Glutamatergic neuron (in vitro differentiated cells): Measurements from ENCODE around the gene MAN1A1. TPM values are rescaled to one million over a fixed set of nuclear protein-coding genes. Genes with fewer than 3 reads are reported as not detected.

Experiments used
- DNase-seq: peaks from one replicate; pipeline ENCODE4 v3.0.0; 2022
- H3K27ac Mint-ChIP-seq: one replicate; pipeline ENCODE4 v1.8.0; 2020; ENCODE audit warnings: mild to moderate bottlenecking, mixed read lengths, inconsistent platforms; ENCODE audit not compliant: unreplicated experiment
- H3K27me3 Mint-ChIP-seq: one replicate; pipeline ENCODE4 v1.8.0; 2020; ENCODE audit warnings: mild to moderate bottlenecking, moderate library complexity, mixed read lengths, inconsistent platforms; ENCODE audit not compliant: unreplicated experiment
- H3K36me3 Mint-ChIP-seq: one replicate; pipeline ENCODE4 v1.8.0; 2020; ENCODE audit warnings: mild to moderate bottlenecking, mixed read lengths, inconsistent platforms; ENCODE audit not compliant: unreplicated experiment
- H3K4me1 Mint-ChIP-seq: one replicate; pipeline ENCODE4 v1.8.0; 2020; ENCODE audit warnings: mild to moderate bottlenecking, low read depth, mixed read lengths, inconsistent platforms; ENCODE audit not compliant: unreplicated experiment
- H3K4me3 Mint-ChIP-seq: one replicate; pipeline ENCODE4 v1.8.0; 2020; ENCODE audit warnings: mild to moderate bottlenecking, mixed read lengths, inconsistent platforms; ENCODE audit not compliant: unreplicated experiment
- H3K9me3 Mint-ChIP-seq: one replicate; pipeline ENCODE4 v1.8.0; 2020; ENCODE audit warnings: mild to moderate bottlenecking, moderate library complexity, mixed read lengths, inconsistent platforms; ENCODE audit not compliant: unreplicated experiment
- total RNA-seq: library from RNA; stranded (reverse); fragmentation: NEBNext Ultra II Directional; extraction: Animal tissue kit (Norgen Biotek cat#: 25700); gene quantifications from one replicate; pipeline ENCODE4 v1.2.1, GENCODE V29; 2021; ENCODE audit not compliant: unreplicated experiment
- TF ChIP-seq, protein P1 (sequence below): fragments of 200-600 bp; sonication (generic); IDR thresholded peaks from one replicate; pipeline ENCODE4 v1.5.0; 2021; ENCODE audit not compliant: partially characterized antibody, unreplicated experiment

Gene MAN1A1
- total RNA-seq, 1 donor from 2014 or later: 10.5 TPM

DNA sequence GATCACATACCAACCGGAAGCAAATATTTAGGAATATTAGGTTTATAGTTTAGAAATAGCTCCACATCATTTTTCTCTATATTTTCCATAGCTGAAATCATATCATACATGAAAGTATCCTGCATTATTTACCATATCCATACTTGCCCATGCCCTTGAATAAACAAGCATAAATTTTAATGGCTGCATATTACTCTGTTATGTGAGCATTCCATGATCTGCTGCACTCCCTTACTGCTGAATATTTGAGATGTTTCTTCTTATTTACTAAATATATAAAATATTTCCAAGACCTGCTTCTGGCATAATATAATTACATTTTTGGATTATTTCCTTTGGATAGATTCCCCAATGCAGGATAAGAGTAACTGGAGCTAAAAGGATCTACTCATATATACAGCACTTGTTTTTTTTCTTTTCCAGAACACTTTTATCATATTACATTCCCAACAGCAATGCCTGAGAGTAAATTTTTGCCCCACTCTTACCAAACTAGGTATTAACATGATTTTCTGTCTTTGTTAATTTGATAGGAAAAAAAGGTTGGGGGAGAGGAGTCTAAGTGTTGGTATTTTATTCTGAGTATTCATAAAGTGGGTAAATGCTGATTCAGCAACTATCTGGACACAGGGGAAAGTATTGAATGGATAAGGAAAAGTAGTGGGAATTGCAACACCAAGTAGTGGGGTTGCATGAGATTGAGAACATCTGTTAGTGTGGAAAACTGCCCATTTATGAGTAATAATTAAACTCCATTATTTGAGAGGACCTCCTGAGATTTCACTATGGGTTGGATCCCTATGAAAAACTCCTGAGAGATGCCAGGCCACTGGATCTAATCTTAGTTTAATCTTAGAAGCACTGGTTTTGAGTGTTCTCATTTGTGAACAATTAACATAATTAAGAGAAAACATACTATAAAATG lies 76.0 kb downstream of the MAN1A1 start:
- Mint-ChIP-seq H3K27me3 (peaks cover 2% of the 10 kb centered on the region), H3K27ac (no peak overlapping the region), H3K4me1 (peaks cover 12% of the 10 kb centered on the region), H3K9me3 (peaks cover 8% of the 10 kb centered on the region), H3K36me3 (peaks cover 15% of the 10 kb centered on the region), H3K4me3 (no peak overlapping the region)
- DNase-seq: no peak
- TF ChIP-seq, protein P1, sequence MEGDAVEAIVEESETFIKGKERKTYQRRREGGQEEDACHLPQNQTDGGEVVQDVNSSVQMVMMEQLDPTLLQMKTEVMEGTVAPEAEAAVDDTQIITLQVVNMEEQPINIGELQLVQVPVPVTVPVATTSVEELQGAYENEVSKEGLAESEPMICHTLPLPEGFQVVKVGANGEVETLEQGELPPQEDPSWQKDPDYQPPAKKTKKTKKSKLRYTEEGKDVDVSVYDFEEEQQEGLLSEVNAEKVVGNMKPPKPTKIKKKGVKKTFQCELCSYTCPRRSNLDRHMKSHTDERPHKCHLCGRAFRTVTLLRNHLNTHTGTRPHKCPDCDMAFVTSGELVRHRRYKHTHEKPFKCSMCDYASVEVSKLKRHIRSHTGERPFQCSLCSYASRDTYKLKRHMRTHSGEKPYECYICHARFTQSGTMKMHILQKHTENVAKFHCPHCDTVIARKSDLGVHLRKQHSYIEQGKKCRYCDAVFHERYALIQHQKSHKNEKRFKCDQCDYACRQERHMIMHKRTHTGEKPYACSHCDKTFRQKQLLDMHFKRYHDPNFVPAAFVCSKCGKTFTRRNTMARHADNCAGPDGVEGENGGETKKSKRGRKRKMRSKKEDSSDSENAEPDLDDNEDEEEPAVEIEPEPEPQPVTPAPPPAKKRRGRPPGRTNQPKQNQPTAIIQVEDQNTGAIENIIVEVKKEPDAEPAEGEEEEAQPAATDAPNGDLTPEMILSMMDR: no peak

DNA sequence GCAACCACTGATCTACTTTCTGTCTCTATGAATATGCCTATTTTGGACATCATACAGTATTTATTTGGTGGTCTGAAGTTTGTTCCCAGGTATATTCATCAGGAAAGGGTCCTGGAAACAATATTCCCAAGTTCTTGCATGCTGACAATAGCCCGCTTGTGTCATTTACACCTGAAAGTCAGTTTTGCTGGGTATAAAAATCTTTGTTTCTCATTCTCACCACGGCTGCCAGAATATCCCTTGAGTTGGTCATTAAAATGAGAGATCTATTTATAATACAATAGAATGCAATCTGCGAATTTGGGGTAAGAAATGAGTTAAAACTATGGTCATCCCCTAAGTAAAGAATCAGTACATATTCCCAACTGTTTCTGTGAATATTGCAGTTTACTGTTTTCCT lies 79.0 kb downstream of the MAN1A1 start:
- no peak overlapping the region for H3K4me3 Mint-ChIP-seq
- peaks cover 2% of the 10 kb centered on the region for H3K27me3 Mint-ChIP-seq
- peaks cover 4% of the 10 kb centered on the region for H3K4me1 Mint-ChIP-seq
- H3K9me3 Mint-ChIP-seq: peaks cover 6% of the 10 kb centered on the region
- H3K36me3 Mint-ChIP-seq: peaks cover 8% of the 10 kb centered on the region
- TF ChIP-seq, protein P1: no peak
- no peak for DNase-seq
- no peak overlapping the region for H3K27ac Mint-ChIP-seq

DNA sequence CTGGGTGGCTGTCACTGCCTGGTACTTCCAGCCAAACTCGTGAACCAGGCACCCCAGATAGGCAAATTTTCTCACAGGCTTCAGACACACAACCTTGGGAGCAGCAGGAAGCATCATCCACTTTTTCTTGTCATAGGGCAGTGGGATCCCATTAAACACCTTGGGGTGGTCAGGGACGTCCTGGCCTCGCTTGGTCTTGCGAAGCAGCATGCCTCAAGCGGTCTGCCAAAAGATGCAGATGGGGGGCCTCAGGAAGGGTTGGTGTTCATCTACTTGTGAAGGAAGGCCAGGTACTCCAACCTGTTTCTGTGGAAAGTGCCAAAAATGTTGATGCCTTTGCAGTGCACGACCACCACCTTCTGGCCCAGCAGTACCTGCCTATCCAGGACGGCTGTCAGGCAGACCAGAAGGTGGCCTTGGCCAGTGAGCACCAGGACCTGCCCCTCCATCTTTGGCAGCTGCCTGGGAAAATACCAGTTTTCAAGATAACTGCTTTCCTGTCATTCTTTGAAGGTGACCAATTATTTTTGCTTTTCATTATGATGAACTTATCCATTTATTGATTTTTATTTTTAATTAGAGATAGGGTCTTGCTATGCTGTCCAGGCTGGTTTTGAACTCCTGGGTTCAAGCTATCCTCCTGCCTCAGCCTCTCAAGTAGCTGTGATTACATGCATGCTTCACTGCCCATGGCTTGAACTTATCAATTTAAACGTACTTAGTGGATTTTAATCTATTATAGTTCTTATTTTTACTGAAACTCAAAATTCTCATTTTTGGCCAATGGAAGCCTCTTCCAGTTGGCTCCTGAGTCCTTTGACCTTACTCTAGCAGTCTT lies 80.1 kb downstream of the MAN1A1 start:
- Mint-ChIP-seq H3K9me3 (peaks cover 6% of the 10 kb centered on the region), H3K27me3 (peaks cover 2% of the 10 kb centered on the region), H3K4me3 (no peak overlapping the region), H3K27ac (no peak overlapping the region), H3K36me3 (peaks cover 8% of the 10 kb centered on the region), H3K4me1 (peaks cover 4% of the 10 kb centered on the region)
- TF ChIP-seq, protein P1: no peak
- DNase-seq: no peak

DNA sequence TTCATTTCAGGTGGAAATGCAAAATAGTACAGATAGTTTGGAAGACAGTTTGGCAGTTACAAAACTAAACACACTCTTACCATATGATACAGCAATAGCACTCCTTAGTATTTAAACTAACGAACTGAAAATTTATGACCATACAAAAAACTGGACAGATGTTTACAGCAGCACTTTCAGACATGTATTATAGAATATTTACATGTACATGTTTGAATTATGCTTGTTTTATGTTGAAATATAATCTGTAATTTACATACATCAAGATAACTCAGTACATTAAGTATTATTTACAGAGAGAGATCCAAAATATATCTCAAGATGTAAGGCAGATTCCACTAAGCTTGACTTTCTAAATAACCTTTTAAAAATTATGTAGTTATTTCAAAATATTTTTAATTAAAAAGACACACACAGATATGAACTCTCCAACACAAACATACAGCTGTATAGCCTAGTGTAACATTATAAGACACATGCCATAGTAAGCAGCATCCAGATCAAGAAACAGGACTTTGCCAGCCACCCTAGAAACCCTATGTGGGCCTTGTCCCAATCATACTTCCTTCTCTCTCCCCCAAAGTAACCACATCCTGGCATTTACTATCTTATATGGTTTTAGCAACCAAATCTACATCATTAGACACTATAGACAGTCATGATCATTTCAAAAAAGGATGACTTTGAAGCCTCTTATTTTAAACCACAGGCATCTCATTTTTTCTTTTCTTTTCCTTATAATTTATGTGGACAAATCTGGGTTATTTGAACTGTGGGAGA lies 82.2 kb downstream of the MAN1A1 start:
- no peak overlapping the region for H3K27ac Mint-ChIP-seq
- no peak for DNase-seq

More for the DNA sequence above, 82.2 kb downstream of the MAN1A1 start:
- peaks cover 8% of the 10 kb centered on the region for H3K36me3 Mint-ChIP-seq
- no peaks in the 10 kb centered on the region for H3K4me1 Mint-ChIP-seq
- H3K4me3 Mint-ChIP-seq: no peak overlapping the region
- peaks cover 6% of the 10 kb centered on the region for H3K9me3 Mint-ChIP-seq
- peaks cover 2% of the 10 kb centered on the region for H3K27me3 Mint-ChIP-seq
- TF ChIP-seq, protein P1: no peak
